ENCODE measurements around the gene PELI1. TPM values are rescaled to one million over a fixed set of nuclear protein-coding genes. Genes with fewer than 3 reads are reported as not detected.
A peak's percentile ranks its signal among the peaks of the same experiment; 100 is the strongest.

Gene PELI1
- total RNA-seq, 1 donor from 2014 or later: 72.4 TPM

DNA sequence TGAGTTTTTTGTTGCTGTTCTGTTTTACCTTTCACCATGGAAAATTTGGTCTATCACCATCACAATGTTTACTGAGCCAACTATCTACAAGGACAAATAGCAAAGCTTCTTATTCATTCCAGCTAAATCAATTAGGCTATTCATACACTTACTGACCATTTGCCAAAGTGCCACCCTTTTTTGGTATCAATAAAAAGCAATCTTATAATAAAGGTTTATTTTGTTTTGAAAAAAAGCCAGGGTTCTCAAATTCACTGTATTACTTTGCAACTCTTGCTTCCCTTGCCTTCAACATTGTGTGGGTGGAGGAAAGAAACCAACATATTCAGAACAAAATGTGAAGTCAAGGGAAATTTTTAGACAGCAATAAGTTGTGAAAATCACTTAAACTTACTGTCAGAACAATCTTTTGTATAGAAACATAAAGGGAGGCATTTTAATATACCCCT lies 15.3 kb downstream of the PELI1 start:
- H3K27me3 Mint-ChIP-seq: no peaks in the 10 kb centered on the region
- H3K27ac Mint-ChIP-seq: no peak overlapping the region
- H3K9me3 Mint-ChIP-seq (ENCODE audit: low read depth): peaks cover 14% of the 10 kb centered on the region
- H3K4me3 Mint-ChIP-seq (ENCODE audit: low read depth): no peak overlapping the region
- TF ChIP-seq, protein P1, sequence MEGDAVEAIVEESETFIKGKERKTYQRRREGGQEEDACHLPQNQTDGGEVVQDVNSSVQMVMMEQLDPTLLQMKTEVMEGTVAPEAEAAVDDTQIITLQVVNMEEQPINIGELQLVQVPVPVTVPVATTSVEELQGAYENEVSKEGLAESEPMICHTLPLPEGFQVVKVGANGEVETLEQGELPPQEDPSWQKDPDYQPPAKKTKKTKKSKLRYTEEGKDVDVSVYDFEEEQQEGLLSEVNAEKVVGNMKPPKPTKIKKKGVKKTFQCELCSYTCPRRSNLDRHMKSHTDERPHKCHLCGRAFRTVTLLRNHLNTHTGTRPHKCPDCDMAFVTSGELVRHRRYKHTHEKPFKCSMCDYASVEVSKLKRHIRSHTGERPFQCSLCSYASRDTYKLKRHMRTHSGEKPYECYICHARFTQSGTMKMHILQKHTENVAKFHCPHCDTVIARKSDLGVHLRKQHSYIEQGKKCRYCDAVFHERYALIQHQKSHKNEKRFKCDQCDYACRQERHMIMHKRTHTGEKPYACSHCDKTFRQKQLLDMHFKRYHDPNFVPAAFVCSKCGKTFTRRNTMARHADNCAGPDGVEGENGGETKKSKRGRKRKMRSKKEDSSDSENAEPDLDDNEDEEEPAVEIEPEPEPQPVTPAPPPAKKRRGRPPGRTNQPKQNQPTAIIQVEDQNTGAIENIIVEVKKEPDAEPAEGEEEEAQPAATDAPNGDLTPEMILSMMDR (IDR thresholded peaks at IDR 0.05; ENCODE audit: unreplicated experiment): no peak
- H3K4me1 Mint-ChIP-seq (ENCODE audit: low read depth): peaks cover 30% of the 10 kb centered on the region
- H3K36me3 Mint-ChIP-seq (ENCODE audit: insufficient read depth): peaks cover 17% of the 10 kb centered on the region
- DNase-seq (ENCODE audit: low spot score, unreplicated experiment): no peak

DNA sequence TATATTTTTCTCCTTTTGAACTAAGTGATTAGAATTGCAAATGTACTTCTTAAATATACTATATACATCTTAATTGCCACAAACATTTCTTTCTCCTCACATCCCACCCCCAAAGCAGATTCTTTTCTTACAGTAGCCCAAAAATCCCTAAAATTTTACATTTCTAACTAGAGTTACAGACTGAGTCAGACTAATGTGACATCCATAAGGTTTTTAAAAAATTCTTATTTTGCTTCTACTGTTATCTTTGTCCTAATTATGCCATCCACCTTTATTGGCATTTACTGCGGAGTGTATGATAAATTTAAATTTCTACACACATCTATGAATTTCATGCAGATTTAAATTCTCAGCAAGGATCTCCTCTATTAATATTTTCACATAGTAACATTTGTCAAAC lies 15.8 kb downstream of the PELI1 start:
- no peak overlapping the region for H3K4me3 Mint-ChIP-seq (ENCODE audit: low read depth)
- TF ChIP-seq, protein P1 (IDR thresholded peaks at IDR 0.05; ENCODE audit: unreplicated experiment): no peak

DNA sequence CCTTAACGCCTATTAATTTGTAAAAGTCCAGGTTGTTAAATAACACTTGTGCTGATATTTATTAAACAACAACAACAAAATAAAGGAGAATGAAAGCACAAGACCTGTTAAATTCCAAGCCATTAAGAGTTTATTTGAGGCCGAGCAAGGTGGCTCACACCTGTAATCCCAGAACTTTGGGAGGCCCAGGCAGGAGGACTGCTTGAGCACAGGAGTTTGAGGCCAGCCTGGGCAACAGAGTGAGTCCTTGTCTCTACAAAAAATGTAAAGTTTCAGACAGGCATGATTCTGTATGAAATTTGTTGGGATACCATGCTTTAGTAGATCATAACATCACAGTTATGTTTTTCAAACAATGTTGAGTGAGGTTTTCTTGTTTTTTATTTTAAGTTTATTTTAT lies 17.1 kb downstream of the PELI1 start:
- DNase-seq (ENCODE audit: low spot score, unreplicated experiment): no peak
- Mint-ChIP-seq H3K27ac (no peak overlapping the region), H3K36me3 (ENCODE audit: insufficient read depth) (peaks cover 23% of the 10 kb centered on the region), H3K4me1 (ENCODE audit: low read depth) (peaks cover 31% of the 10 kb centered on the region), H3K27me3 (no peaks in the 10 kb centered on the region), H3K9me3 (ENCODE audit: low read depth) (peaks cover 18% of the 10 kb centered on the region), H3K4me3 (ENCODE audit: low read depth) (no peak overlapping the region)
- TF ChIP-seq, protein P1 (IDR thresholded peaks at IDR 0.05; ENCODE audit: unreplicated experiment): no peak

More for the DNA sequence above, 15.8 kb downstream of the PELI1 start:
- no peak for DNase-seq (ENCODE audit: low spot score, unreplicated experiment)
- H3K27me3 Mint-ChIP-seq: no peaks in the 10 kb centered on the region
- H3K4me1 Mint-ChIP-seq (ENCODE audit: low read depth): peaks cover 30% of the 10 kb centered on the region
- peak overlapping the region; percentile 25 for H3K27ac Mint-ChIP-seq
- H3K36me3 Mint-ChIP-seq (ENCODE audit: insufficient read depth): peaks cover 19% of the 10 kb centered on the region
- peaks cover 18% of the 10 kb centered on the region for H3K9me3 Mint-ChIP-seq (ENCODE audit: low read depth)

DNA sequence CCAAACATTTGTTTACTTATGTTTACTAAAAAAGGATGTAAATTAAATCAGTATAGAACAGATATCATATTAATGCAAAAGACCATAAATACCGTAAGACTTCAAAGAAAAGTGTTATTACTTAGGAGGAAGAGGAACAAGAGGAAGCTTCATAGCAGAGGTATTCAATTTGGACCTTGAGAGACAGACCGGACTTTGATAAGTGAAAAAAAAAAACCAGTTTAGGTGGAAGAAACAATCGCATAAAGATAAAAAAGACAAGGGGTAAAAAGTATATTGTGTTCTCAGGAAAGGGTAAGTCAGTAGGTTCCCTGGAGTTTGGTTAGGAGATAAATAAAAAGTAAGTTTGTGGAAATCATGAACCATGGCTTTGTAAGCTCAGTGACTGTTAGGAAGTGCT lies 17.6 kb downstream of the PELI1 start:
- H3K27me3 Mint-ChIP-seq: no peaks in the 10 kb centered on the region

DNA sequence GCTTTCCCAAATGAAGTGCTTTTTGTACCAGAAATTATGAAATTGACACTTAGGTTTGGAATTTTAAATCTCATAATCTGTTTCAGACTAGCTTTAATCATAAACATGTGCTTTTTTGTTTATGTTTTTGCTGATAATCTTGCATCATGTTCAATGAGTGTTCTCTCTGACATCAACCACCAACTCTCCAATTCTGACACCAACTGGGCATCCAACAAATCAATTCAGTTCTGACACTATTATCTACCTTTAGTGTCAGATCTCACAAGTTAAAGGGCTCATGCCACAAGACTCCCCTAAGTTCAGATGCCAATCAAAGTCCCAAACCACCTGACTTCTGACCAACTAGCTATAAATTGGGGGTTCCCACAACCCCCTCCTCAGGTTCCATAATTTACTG lies 19.6 kb downstream of the PELI1 start:
- Mint-ChIP-seq H3K4me3 (ENCODE audit: low read depth) (no peak overlapping the region), H3K27me3 (no peaks in the 10 kb centered on the region), H3K9me3 (ENCODE audit: low read depth) (peaks cover 18% of the 10 kb centered on the region), H3K4me1 (ENCODE audit: low read depth) (peaks cover 33% of the 10 kb centered on the region), H3K36me3 (ENCODE audit: insufficient read depth) (peaks cover 23% of the 10 kb centered on the region), H3K27ac (no peak overlapping the region)
- TF ChIP-seq, protein P1 (IDR thresholded peaks at IDR 0.05; ENCODE audit: unreplicated experiment): no peak
- no peak for DNase-seq (ENCODE audit: low spot score, unreplicated experiment)

More for the DNA sequence above, 17.6 kb downstream of the PELI1 start:
- H3K9me3 Mint-ChIP-seq (ENCODE audit: low read depth): peaks cover 18% of the 10 kb centered on the region
- TF ChIP-seq, protein P1 (IDR thresholded peaks at IDR 0.05; ENCODE audit: unreplicated experiment): no peak
- no peak overlapping the region for H3K4me3 Mint-ChIP-seq (ENCODE audit: low read depth)
- peaks cover 23% of the 10 kb centered on the region for H3K36me3 Mint-ChIP-seq (ENCODE audit: insufficient read depth)
- DNase-seq (ENCODE audit: low spot score, unreplicated experiment): no peak
- no peak overlapping the region for H3K27ac Mint-ChIP-seq
- peaks cover 33% of the 10 kb centered on the region for H3K4me1 Mint-ChIP-seq (ENCODE audit: low read depth)

All from progenitor cell of endocrine pancreas (in vitro differentiated cells).